GM19438 (cell line): Measurements from ENCODE around the gene KIF22.
"Not testable (repeated sequence)": the region's sequence is repeated elsewhere in the genome, so short reads cannot be mapped to it uniquely, and the experiment has no call there.

Source experiments
- ATAC-seq: cut with Tn5 transposase; IDR thresholded peaks from one replicate; pipeline ENCODE4 v1.9.1; 2021; ENCODE audit warnings: low read depth; ENCODE audit not compliant: unreplicated experiment

The KIF22 gene

GRCh38 chr16:29790183-29790948 is at the start of gene KIF22:
Gene KIF22 (plus strand): TSS chr16:29790751. CDS start chr16:29790760, 9 bp downstream.
- peak; percentile 90 for ATAC-seq

DNA sequence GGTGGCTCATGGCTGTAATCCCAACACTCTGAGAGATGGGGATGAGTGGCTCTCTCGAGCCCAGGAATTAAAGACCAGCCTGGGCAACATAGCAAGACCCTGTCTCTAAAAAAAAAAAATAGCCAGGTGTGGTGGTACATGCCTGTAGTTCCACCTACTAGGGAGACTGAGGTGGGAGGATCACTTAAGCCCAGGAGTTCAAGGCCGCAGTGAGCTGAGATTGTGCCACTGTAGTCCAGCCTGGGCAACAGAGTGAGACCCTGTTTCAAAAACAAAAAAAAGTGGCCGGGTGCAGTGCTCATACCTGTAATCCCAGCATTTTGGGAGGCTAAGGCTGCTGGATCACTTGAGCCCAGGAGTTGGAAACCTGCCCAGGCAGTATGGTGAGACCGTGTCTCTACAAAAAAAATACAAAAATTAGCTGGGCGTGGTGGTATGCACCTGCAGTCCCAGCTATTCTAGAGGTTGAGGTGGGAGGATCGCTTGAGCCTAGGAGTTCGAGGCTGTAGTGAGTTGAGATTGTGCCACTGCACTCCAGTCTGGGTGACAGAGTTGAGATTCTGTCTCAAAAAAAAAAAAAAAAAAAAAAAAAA is 47.8 kb upstream of the KIF22 start:
- no peak for ATAC-seq

DNA sequence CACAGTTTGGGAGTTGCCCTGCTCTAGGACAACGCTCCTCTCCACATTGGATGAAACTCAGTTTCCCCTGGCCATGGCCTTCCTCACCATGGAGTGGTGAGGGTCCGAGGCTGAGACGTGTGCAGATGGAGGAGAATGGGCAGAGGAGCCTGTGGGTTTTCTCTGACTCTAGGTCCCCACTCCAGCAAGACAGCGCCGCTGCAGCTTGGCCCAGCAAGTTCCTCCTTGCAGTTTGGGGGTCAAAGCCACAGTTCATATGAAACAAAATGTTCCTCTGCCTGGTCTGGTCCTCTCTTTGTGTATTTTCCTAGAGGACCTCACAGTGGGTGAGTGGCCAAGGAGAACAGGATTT is 47.1 kb upstream of the KIF22 start:
- no peak for ATAC-seq

GRCh38 chr16:29743827-29744531 is 46.6 kb upstream of the KIF22 start:
- ATAC-seq: no peak

- no peak for ATAC-seq
Measured at GRCh38 chr16:29744541-29745101, 45.9 kb upstream of the KIF22 start.

- ATAC-seq: peak; percentile 33
Measured at GRCh38 chr16:29745121-29745852, 45.3 kb upstream of the KIF22 start.

GRCh38 chr16:29745853-29746345 is 44.7 kb upstream of the KIF22 start, which contains the start of gene C16orf54:
Gene C16orf54 (minus strand): TSS chr16:29745990. CDS start chr16:29744951, 1,039 bp downstream.
- ATAC-seq: peak; percentile 81

DNA sequence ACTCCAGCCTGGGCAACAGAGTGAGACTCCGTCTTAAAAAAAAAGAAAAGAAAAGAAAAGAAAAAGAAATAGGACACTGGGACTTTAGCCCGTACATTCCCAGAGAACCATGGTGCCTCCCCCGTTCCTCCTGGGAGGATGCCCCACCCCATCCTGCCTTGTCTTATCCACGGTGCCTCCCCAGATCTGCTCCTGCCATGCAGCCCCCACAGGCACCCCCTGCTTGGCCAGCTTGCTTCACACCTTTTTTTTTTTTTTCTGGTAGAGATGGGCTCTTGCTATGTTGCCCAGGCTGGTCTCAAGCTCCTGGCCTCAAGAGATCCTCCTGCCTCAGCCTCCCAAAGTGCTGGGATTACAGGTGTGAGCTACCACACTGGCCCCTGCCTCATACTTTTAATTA is 44.0 kb upstream of the KIF22 start:
- ATAC-seq: not testable (repeated sequence)

DNA sequence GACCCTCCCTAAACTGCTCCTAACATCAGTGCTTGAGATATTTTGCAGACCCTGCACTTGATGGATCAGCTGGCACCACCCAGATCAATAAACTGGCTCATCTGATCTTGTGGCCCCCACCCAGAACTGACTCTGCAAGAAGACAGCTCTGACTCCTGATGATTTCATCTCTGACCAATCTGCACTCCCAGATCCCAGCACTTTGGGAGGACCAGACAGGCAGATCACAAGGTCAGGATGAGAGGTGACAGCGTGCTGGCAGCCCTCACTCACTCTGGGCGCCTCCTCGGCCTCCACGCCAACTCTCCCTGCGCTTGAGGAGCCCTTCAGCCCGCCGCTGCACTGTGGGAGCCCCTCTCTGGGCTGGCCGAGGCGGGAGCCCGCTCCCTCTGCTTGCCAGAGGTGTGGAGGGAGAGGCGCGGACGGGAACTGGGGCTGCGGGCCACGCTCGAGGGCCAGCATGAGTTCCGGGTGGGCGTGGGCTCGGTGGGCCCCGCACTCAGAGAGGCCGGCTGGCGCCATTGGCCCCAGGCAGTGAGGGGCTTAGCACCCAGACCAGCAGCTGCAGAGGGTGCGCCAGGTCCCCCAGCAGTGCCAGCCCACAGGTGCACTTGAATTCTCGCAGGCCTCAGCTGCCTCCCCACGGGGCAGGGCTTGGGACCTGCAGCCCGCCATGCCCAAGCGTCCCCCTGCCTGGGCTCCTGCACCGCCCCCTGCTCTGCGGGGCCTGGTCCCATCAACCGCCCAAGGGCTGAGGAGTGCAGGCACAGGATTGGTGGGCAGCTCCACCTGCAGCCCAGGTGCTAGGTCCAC is 42.4 kb upstream of the KIF22 start:
- ATAC-seq: no peak

DNA sequence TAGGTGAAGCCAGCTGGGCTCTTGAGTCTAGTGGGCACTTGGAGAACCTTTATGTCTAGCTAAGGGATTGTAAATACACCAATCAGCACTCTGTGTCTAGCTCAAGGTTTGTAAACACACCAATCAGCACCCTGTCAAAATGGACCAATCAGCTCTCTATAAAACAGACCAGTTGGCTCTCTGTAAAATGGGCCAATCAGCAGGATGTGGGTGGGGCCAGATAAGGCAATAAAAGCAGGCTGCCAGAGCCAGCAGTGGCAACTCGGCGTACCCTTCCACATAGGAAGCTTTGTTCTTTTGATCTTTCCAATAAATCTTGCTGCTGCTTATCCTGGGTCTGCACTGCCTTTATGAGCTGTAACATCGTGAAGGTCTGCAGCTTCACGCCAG is 41.8 kb upstream of the KIF22 start:
- ATAC-seq: not testable (repeated sequence)

DNA sequence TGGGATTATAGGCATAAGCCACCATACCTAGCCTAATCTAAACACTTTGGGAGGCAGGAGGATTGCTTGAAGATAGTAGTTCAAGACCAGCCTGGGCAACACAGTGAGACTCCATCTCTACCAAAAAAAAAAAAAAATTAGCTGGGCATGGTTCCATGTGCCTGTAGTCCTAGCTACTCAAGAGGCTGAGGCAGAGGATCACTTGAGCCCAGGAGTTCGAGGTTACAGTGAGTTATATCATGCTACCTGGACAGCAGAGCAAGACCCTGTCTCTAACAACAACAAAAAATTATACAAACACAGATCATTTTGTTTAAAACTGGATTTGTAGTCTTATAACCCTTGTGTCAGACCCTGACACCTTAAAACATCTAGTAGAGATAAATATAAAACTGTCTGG is 37.0 kb upstream of the KIF22 start:
- ATAC-seq: no peak

DNA sequence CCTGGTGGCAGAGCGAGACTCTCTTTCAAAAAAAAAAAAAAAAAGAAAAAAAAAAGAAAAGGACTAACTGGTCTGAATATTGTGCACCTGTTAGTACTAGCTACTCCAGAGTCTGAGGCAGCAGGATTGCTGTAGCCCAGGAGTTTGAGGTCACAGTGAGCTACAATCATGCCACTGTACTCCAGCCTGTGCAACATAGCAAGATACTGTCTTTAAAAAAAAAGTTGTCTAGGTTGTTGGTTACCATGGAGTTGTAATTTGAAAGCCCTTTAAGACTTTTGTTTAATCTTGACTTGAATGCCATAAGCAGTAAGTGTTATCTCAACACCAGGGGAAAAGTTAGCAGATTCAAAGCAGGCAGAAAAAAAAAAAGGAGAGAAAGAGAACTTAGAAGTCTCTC is 33.9 kb upstream of the KIF22 start:
- no peak for ATAC-seq

DNA sequence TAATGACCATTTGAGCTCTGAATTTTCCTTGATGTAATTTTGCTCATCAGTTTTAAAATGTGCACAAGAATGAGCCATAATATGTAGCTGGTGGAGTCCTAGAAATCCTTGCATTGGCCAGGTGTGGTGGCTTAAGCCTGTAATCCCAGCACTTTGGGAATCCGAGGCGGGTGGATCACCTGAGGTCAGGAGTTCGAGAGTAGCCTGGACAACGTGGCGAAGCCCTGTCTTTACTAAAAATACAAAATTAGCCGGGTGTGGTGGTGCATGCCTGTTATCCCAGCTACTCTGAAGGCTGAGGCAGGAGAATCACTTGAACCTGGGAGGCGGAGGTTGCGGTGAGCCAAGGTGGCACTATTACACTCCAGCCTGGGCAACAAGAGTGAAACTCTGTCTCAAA is 33.5 kb upstream of the KIF22 start:
- not testable (repeated sequence) for ATAC-seq

DNA sequence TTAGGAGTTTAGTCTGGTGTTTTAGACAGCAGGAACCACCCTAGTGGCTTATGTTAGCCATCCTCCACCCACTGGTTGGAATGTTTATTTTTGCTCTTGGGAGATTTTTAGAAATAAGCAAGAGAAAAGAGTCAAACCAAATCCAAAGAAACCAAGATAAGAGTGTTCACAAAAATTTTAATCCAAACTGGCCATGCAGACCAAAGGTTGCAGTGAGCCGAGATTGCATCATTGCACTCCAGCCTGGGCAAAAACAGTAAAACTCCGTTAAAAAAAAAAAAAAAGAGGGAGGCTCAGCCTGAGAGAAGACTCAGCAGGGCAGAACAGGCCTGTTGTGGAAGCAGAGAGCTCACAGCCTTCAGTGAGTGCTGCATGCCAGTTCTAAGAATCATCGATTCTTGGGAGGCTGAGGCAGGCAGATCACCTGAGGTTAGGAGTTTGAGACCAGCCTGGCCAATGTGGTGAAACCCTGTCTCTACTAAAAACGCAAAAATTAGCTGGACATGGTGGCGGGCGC is 32.5 kb upstream of the KIF22 start:
- ATAC-seq: no peak

DNA sequence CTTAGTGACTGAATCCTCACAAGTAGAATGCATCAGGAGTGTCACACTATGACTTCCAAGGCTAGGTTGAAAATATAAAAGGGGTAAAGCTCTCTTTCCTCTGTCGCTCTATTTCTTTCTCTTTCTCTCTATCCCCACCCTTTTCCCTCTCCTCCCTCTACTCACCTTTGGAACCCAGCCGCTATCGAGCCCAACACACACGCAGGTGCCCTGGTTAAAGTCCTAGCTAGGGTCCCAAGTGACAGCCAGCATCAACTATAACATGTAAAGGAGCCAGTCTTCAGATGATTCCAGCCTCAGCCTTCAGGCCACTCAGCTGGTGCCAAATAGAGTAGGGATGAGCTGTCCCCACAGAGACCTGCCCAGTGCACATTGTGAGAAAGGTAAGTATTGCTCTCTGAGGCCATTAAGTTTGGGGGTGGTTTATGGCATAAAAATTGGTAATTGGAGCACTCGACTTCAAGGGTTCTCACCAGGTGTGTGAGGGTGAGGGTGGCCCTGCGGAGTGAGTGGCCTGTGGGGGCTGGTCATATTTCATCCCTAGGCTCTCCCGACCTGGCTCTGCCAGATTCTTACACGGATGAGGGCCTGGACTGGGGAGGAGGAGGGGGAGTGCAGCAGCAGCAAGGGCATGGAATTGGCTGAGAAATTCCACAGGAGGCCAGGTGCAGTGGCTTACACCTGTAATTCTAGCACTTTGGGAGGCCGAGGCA is 29.8 kb upstream of the KIF22 start:
- ATAC-seq: no peak

DNA sequence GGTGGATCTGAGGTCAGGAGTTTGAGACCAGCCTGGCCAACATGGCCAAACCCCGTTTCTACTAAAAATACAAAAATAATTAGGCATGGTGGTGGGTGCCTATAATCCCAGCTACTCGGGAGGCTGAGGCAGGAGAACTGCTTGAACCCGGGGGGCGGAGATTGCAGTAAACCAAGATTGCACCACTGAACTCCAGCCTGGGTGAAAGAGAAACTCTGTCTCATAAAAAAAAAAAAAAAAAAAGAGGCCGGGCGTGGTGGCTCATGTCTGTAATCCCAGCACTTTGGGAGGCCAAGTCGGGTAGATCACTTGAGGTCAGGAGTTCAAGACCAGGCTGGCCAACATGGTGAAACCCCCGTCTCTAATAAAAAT is 29.3 kb upstream of the KIF22 start:
- ATAC-seq: not testable (repeated sequence)

GRCh38 chr16:29761882-29762281 is 28.7 kb upstream of the KIF22 start:
- ATAC-seq: no peak

DNA sequence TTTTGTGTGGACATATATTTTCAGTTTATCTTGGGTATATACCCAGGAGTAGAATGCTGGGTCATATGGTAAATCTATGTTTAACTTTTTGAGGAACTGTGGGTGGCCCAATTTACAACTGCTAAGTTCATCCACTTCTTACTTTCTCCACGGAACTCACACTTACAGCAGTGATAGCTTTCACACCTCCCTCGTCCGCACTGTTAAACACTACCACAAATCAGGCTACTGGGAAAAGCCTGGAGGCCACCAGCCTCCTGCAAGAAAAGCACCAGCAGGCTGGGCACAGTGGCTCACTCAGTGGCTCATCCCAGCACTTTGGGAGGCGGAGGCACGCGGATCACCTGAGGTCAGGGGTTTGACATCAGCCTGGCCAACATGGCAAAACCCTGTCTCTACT is 27.2 kb upstream of the KIF22 start:
- no peak for ATAC-seq
